HepG2 (cell line): ENCODE data around the gene RDH14. TPM values are rescaled to one million over a fixed set of nuclear protein-coding genes. Genes with fewer than 3 reads are reported as not detected.

Source experiments
- ATAC-seq: fragments of 200-7000 bp; cut with Tn5 transposase; 3 replicates; pipeline ENCODE4 v1.9.1; 2020; ENCODE audit warnings: mild to moderate bottlenecking, moderate library complexity
- BruUV-seq: library from RNA; stranded (reverse); fragments of 400-500 nt; replicated peaks from 2 replicates; lab custom pipeline; 2021; lab: Mats Ljungman, UMichigan
- CTCF ChIA-PET: fragments of 300-600 bp; formaldehyde crosslinking; extraction: SDS; loops from one replicate; lab custom pipeline; 2021; ENCODE audit warnings: low total read pairs, inconsistent platforms, low intra/inter-chr PET ratio; lab: Yijun Ruan, JAX
- POLR2A ChIA-PET: fragments of 350-600 bp; sonication (Branson Sonifier 250); formaldehyde crosslinking; loops from one replicate; lab custom pipeline; 2020; ENCODE audit warnings: antibody characterized with exemption, inconsistent platforms; lab: Yijun Ruan, JAX
- DNase-seq: peaks from one replicate; pipeline ENCODE4 v3.0.0-alpha.2; 2015; ENCODE audit warnings: low spot score
- FAIRE-seq: peaks from 3 replicates; lab custom pipeline; 2011; peaks lifted over from hg19 to GRCh38; lab: Jason Lieb, UNC
- H2AFZ ChIP-seq: one replicate; pipeline ENCODE4 v1.6.1; 2011; ENCODE audit warnings: low read length, inconsistent platforms
- H3K27ac ChIP-seq: fragments of 300-600 bp; 3 replicates; pipeline ENCODE4 v1.8.0; 2011; ENCODE audit warnings: mixed run types, mild to moderate bottlenecking, mixed read lengths, low read length, inconsistent platforms; ENCODE audit not compliant: insufficient read depth; ENCODE audit errors: extremely low read length
- H3K27me3 ChIP-seq, 2 experiments: fragments of 200-600 bp in 1 of 2; 2 replicates in 1 of 2; 3 replicates in 1 of 2; pipeline versions ENCODE4 v1.6.0 to v1.8.0; 2011; ENCODE audit warnings: low read length in 2 of 2, mild to moderate bottlenecking in 2 of 2, moderate library complexity in 2 of 2, inconsistent platforms in 1 of 2; ENCODE audit not compliant: insufficient read depth in 2 of 2, control insufficient read depth in 1 of 2
- H3K36me3 ChIP-seq, 2 experiments: fragments of 200-600 bp in 1 of 2; replicated peaks in 1 of 2; 2 replicates in 1 of 2; 3 replicates in 1 of 2; pipeline versions ENCODE4 v1.5.1 to v1.8.0; 2011; ENCODE audit warnings: low read length in 2 of 2, inconsistent platforms in 1 of 2; ENCODE audit not compliant: insufficient read depth in 2 of 2, control insufficient read depth in 1 of 2
- H3K4me1 ChIP-seq: 2 replicates; pipeline ENCODE4 v1.5.1; 2012; ENCODE audit warnings: low read length, inconsistent platforms; ENCODE audit not compliant: insufficient read depth
- H3K4me2 ChIP-seq: 2 replicates; pipeline ENCODE4 v1.6.0; 2011; ENCODE audit warnings: low read depth, low read length, inconsistent platforms
- H3K4me3 ChIP-seq, 3 experiments: fragments of 200-600 bp in 1 of 3; sonication (generic), shearing (Covaris generic) in 1 of 3; replicated peaks in 1 of 3; 2 replicates each; pipeline ENCODE4 v1.5.1; 2011 to 2016; ENCODE audit warnings: low read length in 3 of 3, inconsistent platforms in 2 of 3, low read depth in 2 of 3, mild to moderate bottlenecking in 2 of 3, control low read depth in 1 of 3, mixed read lengths in 1 of 3; ENCODE audit not compliant: insufficient read depth in 1 of 3
- H3K79me2 ChIP-seq: one replicate; pipeline ENCODE4 v1.6.1; 2011; ENCODE audit warnings: low read length, inconsistent platforms; ENCODE audit not compliant: insufficient read depth
- H3K9ac ChIP-seq: 2 replicates; pipeline ENCODE4 v1.6.0; 2011; ENCODE audit warnings: mild to moderate bottlenecking, low read depth, low read length, inconsistent platforms; ENCODE audit not compliant: insufficient read depth
- H3K9me3 ChIP-seq: 2 replicates; pipeline ENCODE4 v1.5.1; 2012; ENCODE audit warnings: mild to moderate bottlenecking, low read length
- H4K20me1 ChIP-seq: 2 replicates; pipeline ENCODE4 v1.6.0; 2011; ENCODE audit warnings: inconsistent platforms, mild to moderate bottlenecking, low read length, moderate library complexity; ENCODE audit not compliant: insufficient read depth
- IKZF4 ChIP-seq: sonication (generic); formaldehyde crosslinking; IDR thresholded peaks from 2 replicates; pipeline ENCODE4 v1.5.1; 2020; ENCODE audit warnings: borderline replicate concordance, mild to moderate bottlenecking, low read depth, missing genetic modification reagents; ENCODE audit errors: not compliant biosample characterization
- ZIK1 ChIP-seq: sonication (generic); formaldehyde crosslinking; IDR thresholded peaks from 2 replicates; pipeline ENCODE4 v1.5.0; 2020; ENCODE audit warnings: mild to moderate bottlenecking, low read depth, missing genetic modification reagents, borderline replicate concordance
- ZNF12 ChIP-seq: sonication (generic); formaldehyde crosslinking; IDR thresholded peaks from 2 replicates; pipeline ENCODE4 v1.5.0; 2020; ENCODE audit warnings: missing genetic modification reagents
- ZNF143 ChIP-seq: sonication (generic); formaldehyde crosslinking; IDR thresholded peaks from 2 replicates; pipeline ENCODE4 v1.4.0; 2020; ENCODE audit warnings: missing genetic modification reagents
- ZNF644 ChIP-seq: IDR thresholded peaks from 2 replicates; pipeline ENCODE4 v1.6.1; 2016; ENCODE audit warnings: low read depth
- WGBS: methylation state at CpG from one replicate; pipeline ENCODE4 v1.1.6; 2017; ENCODE audit warnings: low lambda C conversion rate; 5-methylcytosine and 5-hydroxymethylcytosine counted together
- in situ Hi-C: cut with HindIII; loops from 2 replicates; pipeline ENCODE4 v1.10.0; 2017; ENCODE audit warnings: low pct_unique_long_range_greater_than_20kb; ENCODE audit not compliant: extremely low pct_ligation_motif_present
- intact Hi-C: fragments of 100-400 bp; cut with micrococcal nuclease; formaldehyde crosslinking; loops from one replicate; pipeline ENCODE4 v1.10.0; 2022; ENCODE audit not compliant: unreplicated experiment
- polyA plus RNA-seq, 8 experiments: library from polyadenylated mRNA; depleted of rRNA in 3 of 8; stranded (reverse) in 7 of 8; unstranded in 1 of 8; fragments of >200 nt; fragmentation: Illumina TruSeq in 4 of 8; extraction: Trizol in 4 of 8; gene quantifications; 2 replicates each; pipeline versions ENCODE4 v1.2.1 to v1.2.3, GENCODE V29; 2011 to 2016; ENCODE audit warnings: low read depth in 4 of 8, missing spikeins in 1 of 8, mixed read lengths in 1 of 8; ENCODE audit not compliant: insufficient read depth in 1 of 8
- total RNA-seq, 5 experiments: library from RNA; depleted of rRNA; stranded (reverse); fragments of >200 nt; fragmentation: Illumina TruSeq; extraction: Trizol; gene quantifications; 2 replicates each; pipeline ENCODE4 v1.2.3, GENCODE V29; 2016; ENCODE audit warnings: low read depth in 1 of 5
- TF ChIP-seq, protein P1 (sequence below): IDR thresholded peaks from 2 replicates; pipeline ENCODE4 v1.6.1; 2016; ENCODE audit warnings: low read depth, borderline replicate concordance
- TF ChIP-seq, protein P2 (sequence below): sonication (generic); formaldehyde crosslinking; IDR thresholded peaks from 2 replicates; pipeline ENCODE4 v1.5.1; 2020; ENCODE audit warnings: mild to moderate bottlenecking, missing genetic modification reagents

RDH14 gene
- total and polyA plus RNA-seq, 2 of the 13 experiments (the other 11 are each of a cell fraction or from before 2014, with no cell fraction given) = 27.4 to 39.9 TPM

DNA sequence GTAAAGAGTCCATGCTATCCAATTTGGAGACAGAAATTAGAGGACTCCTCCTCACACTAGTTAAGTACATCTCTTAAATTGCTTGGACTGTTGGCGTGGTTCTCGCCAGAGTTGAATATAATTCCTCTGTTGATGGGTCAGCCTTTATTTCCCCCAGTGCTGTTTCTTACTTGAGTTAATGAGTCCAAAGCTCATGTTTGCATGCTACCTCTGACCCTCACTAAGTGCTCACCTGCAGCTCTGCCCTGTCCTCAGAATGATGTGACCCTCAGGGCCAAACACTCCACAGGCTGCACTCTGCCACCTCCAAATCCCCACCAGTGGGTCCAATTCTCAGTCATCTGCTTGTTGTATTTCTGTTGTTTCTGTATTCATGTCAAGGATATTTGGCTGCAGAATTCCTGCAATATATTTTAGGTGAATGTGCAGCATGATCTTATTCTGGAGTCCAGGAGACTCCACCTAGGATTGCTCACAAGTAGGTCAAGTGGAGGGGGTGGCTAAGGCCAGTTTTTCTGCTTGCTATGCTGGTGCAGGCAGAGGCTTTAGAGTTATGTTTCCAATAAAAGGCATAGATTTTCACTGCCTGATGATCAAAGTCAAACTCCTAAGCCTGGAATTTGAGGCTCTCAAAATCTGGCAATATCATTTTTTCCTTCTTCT is 37.8 kb downstream of the RDH14 start:
- ATAC-seq = no peak
- Histone ChIP-seq H3K36me3 (no peaks in the 10 kb centered on the region), H3K4me2 (no peak overlapping the region), H4K20me1 (no peaks in the 10 kb centered on the region), H3K4me1 (no peaks in the 10 kb centered on the region), H3K4me3 (no peak overlapping the region), H3K9me3 (no peaks in the 10 kb centered on the region), H3K9ac (no peak overlapping the region), H3K79me2 (no peaks in the 10 kb centered on the region), H3K27me3 (peaks cover 2 to 9% of the 10 kb centered on the region in 2 experiments; a peak in 4 of 5 replicates), H2AFZ (no peak overlapping the region), H3K27ac (no peak overlapping the region)
- ChIA-PET POLR2A (interaction anchor here (1.2 kb wide), 1 partner anchor 38 kb away, joined by 3 read pairs; the partner anchor contains the start of gene RDH14), CTCF (no interaction called here)
- TF ChIP-seq ZIK1 = no peak
- TF ChIP-seq, protein P1, sequence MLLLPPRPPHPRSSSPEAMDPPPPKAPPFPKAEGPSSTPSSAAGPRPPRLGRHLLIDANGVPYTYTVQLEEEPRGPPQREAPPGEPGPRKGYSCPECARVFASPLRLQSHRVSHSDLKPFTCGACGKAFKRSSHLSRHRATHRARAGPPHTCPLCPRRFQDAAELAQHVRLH = no peak
- TF ChIP-seq ZNF143 (CRISPR knock-in tag) = no peak
- no peak for TF ChIP-seq ZNF12 (CRISPR knock-in tag)
- no peak for TF ChIP-seq ZNF644 (CRISPR knock-in tag)
- no peak for TF ChIP-seq IKZF4 (CRISPR knock-in tag)
- TF ChIP-seq, protein P2, sequence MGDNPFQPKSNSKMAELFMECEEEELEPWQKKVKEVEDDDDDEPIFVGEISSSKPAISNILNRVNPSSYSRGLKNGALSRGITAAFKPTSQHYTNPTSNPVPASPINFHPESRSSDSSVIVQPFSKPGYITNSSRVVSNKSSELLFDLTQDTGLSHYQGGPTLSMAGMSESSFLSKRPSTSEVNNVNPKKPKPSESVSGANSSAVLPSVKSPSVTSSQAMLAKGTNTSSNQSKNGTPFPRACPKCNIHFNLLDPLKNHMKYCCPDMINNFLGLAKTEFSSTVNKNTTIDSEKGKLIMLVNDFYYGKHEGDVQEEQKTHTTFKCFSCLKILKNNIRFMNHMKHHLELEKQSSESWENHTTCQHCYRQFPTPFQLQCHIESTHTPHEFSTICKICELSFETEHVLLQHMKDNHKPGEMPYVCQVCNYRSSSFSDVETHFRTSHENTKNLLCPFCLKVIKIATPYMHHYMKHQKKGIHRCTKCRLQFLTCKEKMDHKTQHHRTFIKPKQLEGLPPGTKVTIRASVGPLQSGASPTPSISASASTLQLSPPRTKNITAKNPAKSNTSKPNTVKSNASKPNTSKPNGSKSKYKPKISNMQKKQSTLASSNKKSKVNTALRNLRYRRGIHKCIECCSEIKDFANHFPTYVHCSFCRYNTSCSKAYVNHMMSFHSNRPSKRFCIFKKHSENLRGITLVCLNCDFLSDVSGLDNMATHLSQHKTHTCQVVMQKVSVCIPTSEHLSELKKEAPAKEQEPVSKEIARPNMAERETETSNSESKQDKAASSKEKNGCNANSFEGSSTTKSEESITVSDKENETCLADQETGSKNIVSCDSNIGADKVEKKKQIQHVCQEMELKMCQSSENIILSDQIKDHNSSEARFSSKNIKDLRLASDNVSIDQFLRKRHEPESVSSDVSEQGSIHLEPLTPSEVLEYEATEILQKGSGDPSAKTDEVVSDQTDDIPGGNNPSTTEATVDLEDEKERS (CRISPR knock-in tag) = no peak
- intact Hi-C loops (loop anchor here (5.0 to 10.0 kb wide), 2 partner anchors 310 to 362 kb away; no protein-coding TSS in a partner anchor), in situ Hi-C loops (loop anchor here (5.0 kb wide), 3 partner anchors 225 to 1340 kb away; no protein-coding TSS in a partner anchor)
- BruUV-seq = no TSS peak
- no peak for FAIRE-seq
- 39% methylated on average over 2 of the region's 2 CpGs for WGBS
- DNase-seq = no peak
